ENCODE data around the gene MAP2K3.
"Not testable (repeated sequence)": the region's sequence is repeated elsewhere in the genome, so short reads cannot be mapped to it uniquely, and the experiment has no call there.

MAP2K3 gene

DNA sequence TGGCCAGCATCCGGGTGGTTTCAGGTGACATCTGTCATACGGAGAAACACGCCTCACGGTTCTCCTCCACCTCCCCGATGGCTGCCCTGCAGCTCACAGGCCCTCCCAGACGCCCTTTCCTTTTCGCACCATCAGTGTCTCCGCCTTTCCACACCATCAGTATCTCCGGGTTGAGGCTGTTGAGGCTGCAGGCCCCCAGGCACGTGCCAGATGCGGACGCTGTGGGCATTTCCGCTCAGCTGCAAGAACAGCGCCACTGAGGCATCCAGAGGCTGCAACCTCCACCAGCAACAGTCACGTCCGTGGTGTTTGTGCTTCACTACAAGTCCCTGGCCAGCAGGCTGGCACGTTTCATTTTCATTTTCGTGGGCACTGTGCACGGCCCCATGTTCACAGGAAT is 66.0 kb downstream of the MAP2K3 start:
- DNase-seq (ENCODE audit: low read depth in 3 of 3) = not testable (repeated sequence)

DNA sequence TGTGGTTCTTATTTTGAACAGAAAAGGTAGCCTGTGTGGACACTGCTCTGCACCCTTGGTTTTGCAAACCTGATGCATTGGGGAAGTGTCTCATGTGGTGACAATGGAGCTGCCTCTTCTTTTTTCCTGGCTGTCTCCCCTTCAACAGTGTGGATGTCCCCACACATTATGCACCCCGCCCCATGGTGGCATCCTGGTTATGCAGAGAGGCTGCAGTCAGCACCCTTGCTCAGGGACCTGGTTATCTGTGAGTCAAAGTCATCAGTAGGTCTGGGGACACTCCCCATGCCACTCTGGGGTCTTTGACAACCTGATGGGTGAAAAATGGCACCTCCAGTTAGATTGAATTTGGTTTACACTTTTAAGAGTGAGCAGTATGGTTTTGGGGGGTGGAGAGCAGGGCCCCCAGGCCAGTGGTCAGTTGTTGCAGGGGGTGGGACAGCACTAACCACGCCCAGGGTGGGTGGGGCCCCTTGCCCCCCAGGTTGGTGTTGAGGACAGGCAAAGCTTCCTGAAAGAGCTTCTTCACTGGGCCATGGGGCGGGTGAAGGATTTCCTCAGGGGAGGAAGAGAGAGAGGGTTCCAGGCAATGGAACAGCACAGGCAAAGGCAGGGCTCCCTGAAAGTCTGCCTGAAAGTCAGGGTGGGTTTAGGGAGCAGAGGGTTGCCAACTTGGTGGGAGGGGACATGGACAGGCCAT is 67.0 kb downstream of the MAP2K3 start:
- no peak for DNase-seq (ENCODE audit: low read depth in 3 of 3)

- DNase-seq (ENCODE audit: low read depth in 3 of 3) = no peak
Measured at GRCh38 chr17:21352221-21352980, 67.9 kb downstream of the MAP2K3 start.

GRCh38 chr17:21352981-21353265 is 68.4 kb downstream of the MAP2K3 start:
- no peak for DNase-seq (ENCODE audit: low read depth in 3 of 3)

- DNase-seq (ENCODE audit: low read depth in 3 of 3) = no peak
Measured at GRCh38 chr17:21353326-21354010, 69.0 kb downstream of the MAP2K3 start.

- no peak for DNase-seq (ENCODE audit: low read depth in 3 of 3)
Measured at GRCh38 chr17:21354796-21355385, 70.4 kb downstream of the MAP2K3 start.

GRCh38 chr17:21355586-21355985 is 71.1 kb downstream of the MAP2K3 start:
- no peak for DNase-seq (ENCODE audit: low read depth in 3 of 3)

DNA sequence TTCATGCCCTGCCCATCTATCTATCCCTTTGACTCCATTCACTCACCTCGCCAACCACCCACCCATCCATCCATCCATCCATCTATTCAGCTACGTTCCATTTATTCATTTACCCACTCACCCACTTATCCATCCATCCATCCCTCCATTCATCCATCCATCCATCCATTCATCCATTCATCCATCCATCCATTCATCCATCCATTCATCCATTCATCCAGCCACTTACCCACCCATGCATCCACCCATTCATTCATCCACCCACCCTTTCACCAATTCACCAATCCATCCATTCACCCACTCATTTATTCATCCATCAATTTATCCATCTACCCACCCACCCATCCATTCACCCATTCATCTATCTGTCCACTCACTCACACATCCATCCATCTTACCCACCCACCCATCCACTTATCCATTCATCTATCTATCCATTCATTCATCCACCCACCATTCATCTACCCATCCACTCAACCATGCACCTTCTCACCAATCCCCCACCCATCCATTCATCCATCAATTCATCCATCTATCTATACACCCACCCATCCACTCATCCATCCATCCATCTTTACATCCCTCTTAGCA is 72.1 kb downstream of the MAP2K3 start:
- DNase-seq (ENCODE audit: low read depth in 3 of 3) = no peak

DNA sequence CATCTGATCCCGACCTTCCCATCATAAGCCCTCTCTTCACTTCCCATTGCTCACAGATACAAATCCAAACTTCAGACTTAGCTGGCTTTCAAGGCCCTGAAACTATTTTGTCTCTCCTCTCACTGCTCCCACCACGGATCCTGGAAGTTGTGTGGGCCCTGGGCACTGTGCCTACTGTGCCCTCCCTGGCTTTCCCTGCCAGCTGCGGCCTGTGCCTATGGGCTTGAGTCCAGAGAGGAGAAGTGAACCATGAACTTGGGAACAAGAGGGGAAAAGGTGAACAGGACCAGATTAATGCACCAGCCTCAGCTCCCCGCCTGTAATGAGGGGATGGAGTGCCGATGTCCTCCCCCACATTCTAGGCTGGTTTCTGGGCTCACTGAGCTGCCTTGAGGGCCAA is 72.8 kb downstream of the MAP2K3 start:
- no peak for DNase-seq (ENCODE audit: low read depth in 3 of 3)

DNA sequence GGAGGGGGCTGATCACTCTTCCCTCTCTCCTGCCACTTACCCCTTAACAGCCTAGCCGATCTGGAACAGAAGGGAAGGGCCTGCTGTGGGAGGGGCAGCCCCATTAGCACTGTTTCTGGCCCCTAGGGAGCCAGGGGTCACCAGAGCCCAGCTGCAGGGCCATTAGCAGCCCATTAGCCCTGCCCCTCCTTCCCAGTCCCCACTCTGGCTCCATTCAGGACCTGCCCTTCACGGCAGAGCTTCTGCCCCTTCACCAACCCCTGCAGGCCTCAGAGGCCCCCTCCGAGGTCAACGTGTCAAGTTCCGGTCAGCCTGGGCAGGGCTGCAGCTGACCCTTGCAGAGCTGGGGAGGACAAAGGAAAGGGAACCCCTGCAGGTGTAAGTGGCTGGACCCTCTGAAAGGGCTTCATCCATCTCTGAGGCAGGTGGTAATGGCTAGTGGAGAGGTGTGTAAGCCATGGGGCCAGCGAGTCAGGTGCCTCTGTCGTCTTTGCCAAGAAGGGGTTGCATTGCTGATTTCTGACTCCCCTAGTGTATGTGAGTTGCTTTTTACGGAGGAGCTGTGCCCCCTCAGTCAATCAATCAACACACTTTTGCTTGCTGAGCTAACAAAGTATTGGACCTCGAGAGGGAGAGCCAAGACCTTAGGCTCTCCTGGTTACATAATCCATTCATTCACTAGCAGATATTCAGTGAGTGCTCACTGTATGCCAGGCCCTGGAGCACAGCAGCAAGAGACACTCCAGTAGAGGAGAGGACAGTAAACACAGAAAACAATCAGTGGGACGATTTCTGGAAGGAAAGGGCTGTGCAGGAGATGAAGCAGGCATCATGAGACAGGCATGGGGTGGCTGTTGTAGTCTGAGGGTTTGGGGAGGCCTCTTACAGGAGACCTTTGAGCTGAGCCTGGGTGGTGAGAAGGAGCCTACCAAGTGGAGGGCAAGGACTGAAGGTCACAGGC is 73.5 kb downstream of the MAP2K3 start:
- no peak for DNase-seq (ENCODE audit: low read depth in 3 of 3)

GRCh38 chr17:21358682-21359482 is 74.4 kb downstream of the MAP2K3 start:
- DNase-seq (ENCODE audit: low read depth in 3 of 3) = no peak

DNA sequence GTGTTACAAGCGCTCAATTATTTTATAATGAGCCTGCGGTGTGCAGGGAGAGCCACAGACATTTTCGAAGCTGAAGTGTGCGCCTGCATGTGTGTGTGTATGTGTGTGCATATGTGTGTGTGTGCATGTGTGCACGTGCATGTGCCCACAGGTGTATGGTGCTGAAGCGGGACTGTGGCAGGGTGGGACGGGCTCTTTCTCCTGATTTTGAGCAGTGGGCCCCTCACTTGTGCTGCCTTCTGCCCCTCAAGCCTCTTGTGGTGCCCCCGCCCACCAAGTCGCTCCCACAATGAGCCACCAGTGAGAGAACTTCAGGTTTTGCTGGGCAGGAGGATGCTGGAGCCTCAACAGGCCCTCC is 75.0 kb downstream of the MAP2K3 start:
- DNase-seq (ENCODE audit: low read depth in 3 of 3) = no peak

DNA sequence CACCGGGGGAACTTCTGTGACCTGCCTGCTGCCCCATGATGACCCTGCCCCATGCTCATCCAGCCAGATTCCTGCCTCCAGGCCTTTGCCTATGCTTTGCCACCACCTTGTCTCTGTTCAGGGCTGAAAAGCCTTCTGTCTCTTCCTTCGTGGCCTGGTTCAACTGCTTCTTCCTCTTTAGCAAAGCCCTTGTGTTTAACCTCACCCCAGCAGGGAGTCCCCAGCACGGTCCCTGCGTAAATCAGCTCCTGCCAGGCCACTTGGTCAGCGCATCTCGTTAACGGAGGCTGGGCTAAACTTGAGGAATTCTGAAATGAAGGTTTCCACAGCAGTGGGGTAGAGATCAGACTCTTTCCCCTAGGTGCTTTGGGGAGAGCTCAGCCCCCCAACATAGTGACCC is 75.5 kb downstream of the MAP2K3 start:
- no peak for DNase-seq (ENCODE audit: low read depth in 3 of 3)

DNA sequence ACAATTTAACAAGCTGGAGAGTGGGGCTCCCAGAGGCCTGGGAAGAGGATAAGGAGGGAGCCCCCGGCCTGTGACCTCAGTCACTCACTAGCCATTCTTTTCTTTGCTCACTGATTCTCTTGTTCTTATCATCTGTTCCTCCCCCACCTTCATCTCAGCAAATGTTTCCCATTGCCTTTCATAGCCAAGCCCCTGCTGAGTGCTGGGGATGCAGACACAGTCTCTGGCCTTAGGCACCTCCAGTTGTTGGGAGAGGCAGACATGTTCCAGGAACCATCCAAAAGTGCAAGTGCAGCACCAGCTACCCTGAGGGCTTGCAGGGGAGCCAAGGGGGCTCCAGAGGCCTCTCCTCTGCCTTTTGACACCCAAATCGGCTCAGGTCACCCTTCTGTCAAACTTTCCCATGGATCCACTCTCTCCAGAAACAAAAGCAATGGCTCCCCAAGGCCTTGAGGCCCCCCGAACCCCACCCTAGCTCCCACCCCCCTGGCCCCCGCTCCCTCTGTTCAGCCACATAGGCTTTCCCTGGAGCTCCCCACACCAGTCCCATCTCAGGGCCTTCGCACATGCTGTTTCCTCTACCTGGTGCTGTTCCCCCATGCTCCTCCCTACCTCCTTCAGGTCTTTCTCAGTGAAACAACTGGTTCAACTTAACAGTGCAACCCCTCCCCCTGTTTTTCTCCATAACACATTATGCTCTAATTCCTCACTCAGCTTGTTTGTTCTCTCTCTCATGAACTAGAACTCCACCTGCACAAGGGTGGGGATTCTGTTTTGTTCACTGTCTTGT is 76.7 kb downstream of the MAP2K3 start:
- no peak for DNase-seq (ENCODE audit: low read depth in 3 of 3)

DNA sequence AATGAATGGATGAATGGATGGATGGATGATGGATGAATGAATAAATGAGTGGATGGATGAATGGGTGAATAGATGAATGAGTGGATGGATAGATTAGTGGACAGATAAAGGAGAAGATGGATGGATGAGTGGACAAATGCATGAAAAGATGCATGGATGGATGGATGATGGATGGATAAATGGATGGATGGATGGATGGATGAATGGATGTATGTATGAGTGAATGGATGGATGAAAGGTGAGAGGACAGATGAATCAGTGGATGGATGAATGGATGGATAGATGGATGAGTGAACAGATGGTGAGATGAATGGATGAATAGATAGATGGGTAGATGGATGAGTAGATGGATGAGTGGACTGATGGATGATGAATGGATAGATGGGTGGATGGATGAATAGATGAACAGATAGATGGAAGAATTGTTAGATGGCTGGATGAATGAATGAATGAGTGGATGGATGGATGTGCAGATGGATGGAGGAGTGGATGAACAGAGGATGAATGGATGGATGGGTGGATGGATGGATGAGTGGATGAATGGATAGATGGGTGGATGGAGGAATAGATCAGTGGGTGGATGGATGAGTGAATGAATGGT is 77.9 kb downstream of the MAP2K3 start:
- no peak for DNase-seq (ENCODE audit: low read depth in 3 of 3)

DNA sequence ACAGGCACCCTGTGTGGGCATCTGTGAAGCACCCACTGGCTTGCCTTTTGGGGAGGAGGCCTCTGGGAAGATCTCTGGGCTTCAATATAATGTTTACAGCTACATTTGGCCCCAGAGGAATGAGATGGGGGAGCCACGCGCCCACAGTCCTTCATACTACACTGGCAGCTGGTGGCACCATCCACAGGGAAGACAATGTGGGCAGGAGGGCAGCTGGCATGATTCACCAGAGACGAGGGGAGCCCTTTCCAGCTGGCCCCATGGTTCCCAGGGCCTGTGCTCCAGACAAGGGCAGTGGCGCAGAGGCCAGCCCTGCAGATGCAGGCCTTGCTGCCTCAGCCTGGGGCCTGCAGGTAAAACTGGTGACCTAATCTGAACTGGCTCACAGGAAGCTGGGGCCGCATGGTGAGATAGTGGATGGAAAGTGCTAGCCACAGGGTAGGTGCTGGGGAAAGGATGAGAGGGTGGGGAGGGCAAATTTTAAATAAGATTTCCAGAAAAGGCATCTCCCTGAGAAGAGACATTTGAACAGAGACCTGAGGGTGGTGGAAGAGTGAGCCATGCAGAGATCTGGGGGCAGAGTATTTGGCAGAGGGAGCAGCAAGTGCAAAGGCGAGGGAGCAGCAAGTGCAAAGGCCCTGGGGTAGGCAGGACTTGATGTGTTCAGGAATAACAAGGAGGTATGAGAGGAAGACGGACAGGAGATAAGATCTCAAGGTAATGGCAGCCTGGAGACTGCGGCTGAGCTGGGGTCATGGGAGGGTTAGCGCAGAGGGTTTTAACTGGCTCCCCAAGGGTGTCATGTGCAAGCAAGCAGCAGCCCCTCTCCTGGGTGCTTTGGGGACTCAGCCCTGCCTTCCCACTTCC is 79.5 kb downstream of the MAP2K3 start:
- no peak for DNase-seq (ENCODE audit: low read depth in 3 of 3)

All from stimulated activated CD4-positive, alpha-beta T cell treated with anti-CD3 and anti-CD28 coated beads, TNF-alpha, amount 100 ng/mL, for 48 hours (primary cell).